ENCODE measurements around the gene CYP2B6.
"Not testable (repeated sequence)": the region's sequence is repeated elsewhere in the genome, so short reads cannot be mapped to it uniquely, and the experiment has no call there.

DNA sequence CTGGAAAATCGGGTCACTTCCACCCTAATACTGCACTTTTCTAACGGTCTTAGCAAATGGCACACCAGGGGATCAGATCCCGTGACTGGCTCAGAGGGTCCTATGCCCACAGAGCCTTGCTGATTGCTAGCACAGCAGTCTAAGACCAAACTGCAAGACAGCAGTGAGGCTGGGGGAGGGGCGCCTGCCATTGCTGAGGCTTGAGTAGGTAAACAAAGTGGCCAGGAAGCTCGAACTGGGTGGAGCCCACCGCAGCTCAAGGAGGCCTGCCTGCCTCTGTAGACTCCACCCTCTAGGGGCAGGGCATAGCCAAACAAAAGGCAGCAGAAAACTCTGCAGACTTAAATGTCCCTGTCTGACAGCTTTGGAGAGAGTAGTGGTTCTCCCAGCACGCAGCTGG is 42.2 kb downstream of the CYP2B6 start:
- TF ChIP-seq NRF1 (conservative IDR thresholded peaks at IDR 0.05; ENCODE audit: low read depth, low read length); TAF1 (IDR thresholded peaks at IDR 0.05; ENCODE audit: borderline replicate concordance, low read depth, low read length): not testable (repeated sequence)
